Transverse colon (tissue), 3 donors: ENCODE data around the gene ACBD6.

Source experiments
- CTCF ChIP-seq, 5 experiments: fragments of 200-600 bp in 3 of 5; fragments of 450-650 bp in 2 of 5; sonication (generic) in 3 of 5; IDR thresholded peaks; 1 replicate in 2 of 5; 2 replicates in 3 of 5; pipeline ENCODE4 v1.5.1; 2016 to 2017; ENCODE audit warnings: antibody characterized with exemption in 5 of 5, inconsistent platforms in 3 of 5, mild to moderate bottlenecking in 2 of 5, moderate library complexity in 1 of 5
- EP300 ChIP-seq: sonication (generic); formaldehyde crosslinking; IDR thresholded peaks from one replicate; pipeline ENCODE4 v1.6.1; 2017; ENCODE audit warnings: antibody characterized with exemption, low read depth
- POLR2A ChIP-seq: fragments of 450-650 bp; IDR thresholded peaks from one replicate; pipeline ENCODE4 v1.6.1; 2016; ENCODE audit warnings: antibody characterized with exemption, mild to moderate bottlenecking, moderate library complexity

GRCh38 chr1:180435566-180435965 lies 66.8 kb downstream of the ACBD6 start:
- TF ChIP-seq CTCF (IDR thresholded peaks at IDR 0.05): no peak
- no peak for TF ChIP-seq POLR2A
- TF ChIP-seq EP300: no peak
